ENCODE results near the gene KRTAP10-1.

GRCh38 chr21:44496564-44497550, 43.1 kb downstream of the KRTAP10-1 start:
- TF ChIP-seq, protein P1, sequence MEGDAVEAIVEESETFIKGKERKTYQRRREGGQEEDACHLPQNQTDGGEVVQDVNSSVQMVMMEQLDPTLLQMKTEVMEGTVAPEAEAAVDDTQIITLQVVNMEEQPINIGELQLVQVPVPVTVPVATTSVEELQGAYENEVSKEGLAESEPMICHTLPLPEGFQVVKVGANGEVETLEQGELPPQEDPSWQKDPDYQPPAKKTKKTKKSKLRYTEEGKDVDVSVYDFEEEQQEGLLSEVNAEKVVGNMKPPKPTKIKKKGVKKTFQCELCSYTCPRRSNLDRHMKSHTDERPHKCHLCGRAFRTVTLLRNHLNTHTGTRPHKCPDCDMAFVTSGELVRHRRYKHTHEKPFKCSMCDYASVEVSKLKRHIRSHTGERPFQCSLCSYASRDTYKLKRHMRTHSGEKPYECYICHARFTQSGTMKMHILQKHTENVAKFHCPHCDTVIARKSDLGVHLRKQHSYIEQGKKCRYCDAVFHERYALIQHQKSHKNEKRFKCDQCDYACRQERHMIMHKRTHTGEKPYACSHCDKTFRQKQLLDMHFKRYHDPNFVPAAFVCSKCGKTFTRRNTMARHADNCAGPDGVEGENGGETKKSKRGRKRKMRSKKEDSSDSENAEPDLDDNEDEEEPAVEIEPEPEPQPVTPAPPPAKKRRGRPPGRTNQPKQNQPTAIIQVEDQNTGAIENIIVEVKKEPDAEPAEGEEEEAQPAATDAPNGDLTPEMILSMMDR (optimal IDR thresholded peaks at IDR 0.05 in 1 of 3, IDR thresholded peaks at IDR 0.05 in 1 of 3, conservative IDR thresholded peaks at IDR 0.05 in 1 of 3; ENCODE audit: extremely low read depth in 1 of 3, insufficient read depth in 2 of 3, low read length in 3 of 3): no peak
- TF ChIP-seq EZH2 (IDR thresholded peaks at IDR 0.05; ENCODE audit: low read length): no peak
